WERI-Rb-1 (cell line): ENCODE measurements around the gene XRCC6.

Experiments used
- DNase-seq: peaks from one replicate; pipeline ENCODE4 v3.0.0-alpha.2; 2020
- H3K27ac ChIP-seq: fragments of 250-450 bp; sonication (Bioruptor Pico); 2 replicates; pipeline ENCODE4 v1.5.1; 2020; ENCODE audit warnings: mild to moderate bottlenecking, moderate library complexity
- H3K27me3 ChIP-seq: fragments of 250-450 bp; sonication (Bioruptor Pico); 2 replicates; pipeline ENCODE4 v1.5.1; 2021; ENCODE audit warnings: mild to moderate bottlenecking, low read depth, moderate library complexity; ENCODE audit not compliant: insufficient read depth, severe bottlenecking
- H3K36me3 ChIP-seq: fragments of 250-450 bp; sonication (Bioruptor Pico); 2 replicates; pipeline ENCODE4 v1.5.1; 2020; ENCODE audit warnings: mild to moderate bottlenecking, moderate library complexity
- H3K4me3 ChIP-seq: 2 replicates; pipeline ENCODE4 v1.5.1; 2011; ENCODE audit warnings: low read depth, mild to moderate bottlenecking, control low read depth, low read length
- H3K9me3 ChIP-seq: fragments of 250-450 bp; sonication (Bioruptor Pico); 2 replicates; pipeline ENCODE4 v1.5.1; 2021; ENCODE audit warnings: mild to moderate bottlenecking, moderate library complexity; ENCODE audit not compliant: severe bottlenecking
- TF ChIP-seq, protein P1 (sequence below): IDR thresholded peaks from 2 replicates; pipeline ENCODE4 v1.5.1; 2011; ENCODE audit warnings: low read depth, mild to moderate bottlenecking, control low read depth, inconsistent platforms, low read length

XRCC6 gene

DNA sequence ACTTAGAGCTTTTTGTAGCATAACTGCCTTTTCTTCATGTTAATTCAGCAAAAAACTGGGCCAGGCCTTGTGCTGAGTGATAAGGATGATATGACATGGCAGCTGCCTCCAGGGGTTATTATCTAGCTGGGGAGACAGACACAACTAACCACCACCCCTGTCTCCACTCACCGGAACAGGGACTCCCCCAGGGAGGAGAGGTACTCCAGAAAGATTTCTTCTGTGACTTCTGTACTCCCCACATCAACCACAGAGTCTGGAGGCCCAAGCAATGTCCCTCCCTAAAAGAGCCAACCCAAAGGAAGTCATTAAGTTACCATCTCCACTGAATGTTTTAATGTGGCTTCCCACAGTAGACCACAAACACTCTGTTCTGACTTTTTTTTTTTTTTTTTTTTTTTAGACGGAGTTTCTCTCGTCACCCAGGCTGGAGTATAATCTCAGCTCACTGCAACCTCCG is 17.2 kb upstream of the XRCC6 start:
- TF ChIP-seq, protein P1, sequence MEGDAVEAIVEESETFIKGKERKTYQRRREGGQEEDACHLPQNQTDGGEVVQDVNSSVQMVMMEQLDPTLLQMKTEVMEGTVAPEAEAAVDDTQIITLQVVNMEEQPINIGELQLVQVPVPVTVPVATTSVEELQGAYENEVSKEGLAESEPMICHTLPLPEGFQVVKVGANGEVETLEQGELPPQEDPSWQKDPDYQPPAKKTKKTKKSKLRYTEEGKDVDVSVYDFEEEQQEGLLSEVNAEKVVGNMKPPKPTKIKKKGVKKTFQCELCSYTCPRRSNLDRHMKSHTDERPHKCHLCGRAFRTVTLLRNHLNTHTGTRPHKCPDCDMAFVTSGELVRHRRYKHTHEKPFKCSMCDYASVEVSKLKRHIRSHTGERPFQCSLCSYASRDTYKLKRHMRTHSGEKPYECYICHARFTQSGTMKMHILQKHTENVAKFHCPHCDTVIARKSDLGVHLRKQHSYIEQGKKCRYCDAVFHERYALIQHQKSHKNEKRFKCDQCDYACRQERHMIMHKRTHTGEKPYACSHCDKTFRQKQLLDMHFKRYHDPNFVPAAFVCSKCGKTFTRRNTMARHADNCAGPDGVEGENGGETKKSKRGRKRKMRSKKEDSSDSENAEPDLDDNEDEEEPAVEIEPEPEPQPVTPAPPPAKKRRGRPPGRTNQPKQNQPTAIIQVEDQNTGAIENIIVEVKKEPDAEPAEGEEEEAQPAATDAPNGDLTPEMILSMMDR = no peak
- peaks cover 16% of the 10 kb centered on the region for H3K36me3 ChIP-seq
- no peak for DNase-seq
- H3K9me3 ChIP-seq = no peaks in the 10 kb centered on the region
- no peak overlapping the region for H3K27ac ChIP-seq
- H3K4me3 ChIP-seq = no peak overlapping the region
- no peaks in the 10 kb centered on the region for H3K27me3 ChIP-seq

DNA sequence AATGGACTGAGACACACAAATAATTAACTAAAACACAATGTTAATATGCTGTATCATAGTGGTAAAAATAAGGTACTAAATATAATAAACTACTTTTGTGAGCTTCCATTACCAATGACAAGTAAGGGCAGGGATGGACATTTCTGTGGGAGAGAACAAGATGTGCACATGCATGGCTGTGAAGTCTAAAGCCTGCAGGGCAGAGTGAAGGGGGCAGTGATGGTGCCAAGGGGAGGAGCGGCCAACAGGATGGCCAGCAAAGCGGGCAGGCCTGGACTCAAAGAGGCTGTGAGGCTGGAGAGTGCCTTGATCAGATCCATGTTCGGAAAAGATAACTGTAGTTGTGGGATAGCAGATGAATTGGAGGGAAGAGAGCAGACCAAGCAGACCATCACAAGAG is 12.7 kb upstream of the XRCC6 start:
- Histone ChIP-seq H3K9me3 (no peaks in the 10 kb centered on the region), H3K36me3 (peaks cover 11% of the 10 kb centered on the region), H3K4me3 (no peak overlapping the region), H3K27me3 (no peaks in the 10 kb centered on the region), H3K27ac (no peak overlapping the region)
- TF ChIP-seq, protein P1 = no peak
- DNase-seq = no peak

DNA sequence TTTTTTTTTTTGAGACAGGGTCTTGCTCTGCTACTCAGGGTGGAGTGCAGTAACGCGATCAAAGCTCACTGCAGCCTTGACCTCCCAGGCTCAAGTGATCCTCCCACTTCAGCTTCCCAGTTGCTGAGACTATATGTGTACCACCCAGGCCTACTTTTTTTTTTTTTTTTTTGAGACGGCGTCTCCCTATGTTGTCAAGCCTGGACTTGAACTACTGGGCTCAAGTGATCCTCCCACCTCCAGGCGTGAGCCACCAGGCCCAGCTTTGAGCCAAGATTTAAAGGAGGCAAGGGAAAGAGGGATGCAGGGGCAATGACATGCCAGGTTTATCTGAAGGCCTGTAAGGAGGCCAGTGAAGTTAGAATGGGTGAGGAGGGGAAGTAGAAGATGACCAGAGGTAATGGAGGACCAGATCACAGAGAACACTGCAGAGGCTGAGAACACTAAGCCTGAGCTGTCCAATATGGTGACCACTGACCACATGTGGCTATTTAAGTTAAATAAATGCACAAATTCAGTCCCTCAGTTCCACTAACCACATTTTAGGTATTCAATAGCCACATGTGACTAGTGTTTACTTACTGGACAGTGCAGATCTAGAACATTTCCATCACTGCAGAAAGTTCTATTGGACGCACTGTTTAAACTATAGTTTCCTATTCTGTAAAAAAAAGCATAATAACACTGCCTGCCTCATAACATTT is 8.3 kb upstream of the XRCC6 start:
- TF ChIP-seq, protein P1 = no peak
- H3K4me3 ChIP-seq = no peak overlapping the region
- H3K27me3 ChIP-seq = no peaks in the 10 kb centered on the region
- H3K9me3 ChIP-seq = no peaks in the 10 kb centered on the region
- no peak for DNase-seq
- H3K27ac ChIP-seq = no peak overlapping the region
- peaks cover 6% of the 10 kb centered on the region; the same call in 1 of the 2 replicates for H3K36me3 ChIP-seq

DNA sequence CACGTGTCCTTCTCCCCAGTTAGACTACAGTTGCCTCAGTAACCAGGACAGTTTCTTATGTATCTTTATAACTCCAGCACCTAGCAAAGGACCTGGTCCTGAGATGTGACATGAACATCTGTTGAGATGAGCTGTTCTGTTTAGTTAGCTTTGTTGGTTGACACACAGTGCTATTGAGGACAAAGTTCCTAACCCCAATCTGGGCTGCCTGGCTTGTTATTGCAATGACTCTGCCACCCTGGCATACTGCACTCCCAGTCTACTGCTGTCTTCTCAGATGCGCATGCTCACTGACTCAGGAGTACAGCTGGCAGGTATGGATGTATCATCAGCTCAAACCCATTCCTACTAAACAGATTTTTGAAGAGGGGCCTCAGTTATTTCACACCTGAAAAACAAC is 7.6 kb upstream of the XRCC6 start:
- no peaks in the 10 kb centered on the region for H3K27me3 ChIP-seq
- H3K9me3 ChIP-seq = no peaks in the 10 kb centered on the region
- H3K27ac ChIP-seq = no peak overlapping the region
- peaks cover 6% of the 10 kb centered on the region for H3K36me3 ChIP-seq
- TF ChIP-seq, protein P1 = no peak
- no peak overlapping the region for H3K4me3 ChIP-seq
- no peak for DNase-seq

DNA sequence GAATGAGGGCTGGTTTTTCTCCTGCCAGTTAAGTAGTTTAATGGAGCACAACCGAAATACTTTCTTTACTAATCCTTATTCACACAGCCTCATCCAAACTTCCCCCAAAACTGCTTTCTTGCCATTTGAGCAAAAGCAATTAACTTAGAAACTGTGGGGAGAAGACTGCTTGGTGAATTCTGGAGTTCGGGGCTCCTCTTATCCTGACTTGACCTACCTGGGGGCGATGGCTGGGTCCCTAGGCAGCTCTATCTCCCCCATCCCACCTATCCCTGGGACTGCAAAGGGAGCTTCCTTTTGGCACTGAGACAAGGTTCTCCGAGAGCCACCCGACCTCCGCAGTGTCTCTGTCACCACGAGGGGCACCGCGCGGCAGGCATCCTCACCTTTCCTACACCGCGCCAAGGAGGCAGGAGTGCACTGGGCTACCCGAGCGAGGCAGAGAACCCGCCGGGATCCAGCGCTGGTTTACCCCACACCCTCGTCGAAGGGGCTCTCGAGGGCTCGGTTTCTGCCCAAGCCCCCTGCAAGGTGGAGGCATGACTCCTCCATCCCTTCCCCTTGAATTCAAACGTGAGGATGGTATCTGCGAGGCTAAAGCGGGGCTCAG is 1.0 kb upstream of the XRCC6 start:
- TF ChIP-seq, protein P1 = no peak
- DNase-seq = peak; percentile 61
- H3K9me3 ChIP-seq = no peaks in the 10 kb centered on the region

More for the DNA sequence above, 1.0 kb upstream of the XRCC6 start:
- H3K27ac ChIP-seq = peak overlapping the region; percentile 99
- no peaks in the 10 kb centered on the region for H3K27me3 ChIP-seq
- peak overlapping the region; percentile 56 for H3K4me3 ChIP-seq
- H3K36me3 ChIP-seq = peaks cover 42% of the 10 kb centered on the region
